PC-3 (cell line): ENCODE measurements around the gene TTF2. TPM values are rescaled to one million over a fixed set of nuclear protein-coding genes. Genes with fewer than 3 reads are reported as not detected.

ENCODE experiments used
- ATAC-seq: fragments of 200-7000 bp; cut with Tn5 transposase; 2 replicates; pipeline ENCODE4 v1.9.1; 2020; ENCODE audit warnings: mild to moderate bottlenecking, moderate library complexity
- BruUV-seq: library from RNA; stranded (reverse); fragments of 400-500 nt; replicated peaks from 2 replicates; lab custom pipeline; 2021; lab: Mats Ljungman, UMichigan
- CTCF ChIA-PET: fragments of 300-600 bp; sonication (Branson Sonifier 250); formaldehyde crosslinking; loops from one replicate; lab custom pipeline; 2022; ENCODE audit warnings: antibody characterized with exemption; lab: Charles Lee
- POLR2A ChIA-PET: fragments of 300-600 bp; sonication (Branson Sonifier 250); formaldehyde crosslinking; loops from one replicate; lab custom pipeline; 2022; ENCODE audit warnings: antibody characterized with exemption; ENCODE audit not compliant: unreplicated experiment; lab: Charles Lee
- DNase-seq: peaks from one replicate; pipeline ENCODE4 v3.0.0-alpha.2; 2015
- H2AFZ ChIP-seq: fragments of 300-600 bp; sonication (generic); 2 replicates; pipeline ENCODE4 v1.6.0; 2016; ENCODE audit warnings: antibody characterized with exemption, low read length
- H3F3A ChIP-seq: fragments of 300-600 bp; sonication (generic); one replicate; pipeline ENCODE4 v1.6.0; 2017; ENCODE audit warnings: antibody characterized with exemption, low read length, control low read depth, mild to moderate bottlenecking; ENCODE audit not compliant: unreplicated experiment
- H3K27ac ChIP-seq: fragments of 300-600 bp; sonication (generic); 2 replicates; pipeline ENCODE4 v1.5.1; 2016; ENCODE audit warnings: mild to moderate bottlenecking, low read length
- H3K27me3 ChIP-seq: fragments of 300-600 bp; sonication (generic); 2 replicates; pipeline ENCODE4 v1.6.1; 2016; ENCODE audit warnings: low read length, mixed read lengths
- H3K36me3 ChIP-seq: fragments of 300-600 bp; sonication (generic); 2 replicates; pipeline ENCODE4 v1.6.1; 2016; ENCODE audit warnings: low read depth, mixed run types, low read length, mixed read lengths
- H3K4me1 ChIP-seq: fragments of 300-600 bp; sonication (generic); 2 replicates; pipeline ENCODE4 v1.5.1; 2016; ENCODE audit warnings: low read length; ENCODE audit not compliant: insufficient read depth
- H3K4me2 ChIP-seq: fragments of 300-600 bp; sonication (generic); 2 replicates; pipeline ENCODE4 v1.6.0; 2016; ENCODE audit warnings: low read length
- H3K4me3 ChIP-seq: fragments of 300-600 bp; sonication (generic); 2 replicates; pipeline ENCODE4 v1.5.1; 2016; ENCODE audit warnings: mild to moderate bottlenecking, low read length, mixed read lengths
- H3K79me2 ChIP-seq: fragments of 300-600 bp; sonication (generic); 2 replicates; pipeline ENCODE4 v1.6.1; 2017; ENCODE audit warnings: low read length, mixed read lengths
- H3K9ac ChIP-seq: fragments of 300-600 bp; sonication (generic); 2 replicates; pipeline ENCODE4 v1.6.0; 2016; ENCODE audit warnings: mild to moderate bottlenecking, low read length
- H3K9me2 ChIP-seq: fragments of 300-600 bp; sonication (generic); replicated peaks from 2 replicates; pipeline ENCODE4 v1.6.1; 2016; ENCODE audit warnings: mixed run types, low read length, mixed read lengths
- H3K9me3 ChIP-seq: fragments of 300-600 bp; sonication (generic); 2 replicates; pipeline ENCODE4 v1.6.1; 2016; ENCODE audit warnings: low read length, mixed read lengths
- H4K20me1 ChIP-seq: fragments of 300-600 bp; sonication (generic); 2 replicates; pipeline ENCODE4 v1.6.1; 2016; ENCODE audit warnings: low read length, mixed read lengths
- EZH2 ChIP-seq: fragments of 300-600 bp; sonication (generic); IDR thresholded peaks from one replicate; pipeline ENCODE4 v1.6.1; 2017; ENCODE audit warnings: antibody characterized with exemption, mild to moderate bottlenecking, low read length; ENCODE audit not compliant: unreplicated experiment
- EZH2phosphoT487 ChIP-seq: fragments of 300-600 bp; sonication (generic); IDR thresholded peaks from 2 replicates; pipeline ENCODE4 v1.6.1; 2018; ENCODE audit warnings: mild to moderate bottlenecking, antibody characterized with exemption, low read length, borderline replicate concordance
- intact Hi-C: fragments of 100-400 bp; cut with micrococcal nuclease; formaldehyde crosslinking; loops from 2 replicates; pipeline ENCODE4 v1.9.0; 2023
- total RNA-seq: library from RNA; depleted of rRNA; stranded (reverse); fragments of >200 nt; gene quantifications from 2 replicates; pipeline ENCODE4 v1.2.3, GENCODE V29; 2014
- TF ChIP-seq, protein P1 (sequence below): fragments of 300-600 bp; sonication (generic); conservative IDR thresholded peaks from 2 replicates; pipeline ENCODE4 v1.5.1; 2017; ENCODE audit warnings: antibody characterized with exemption, low read depth, mild to moderate bottlenecking, low read length

Gene TTF2
- total RNA-seq, 1 experiment from 2014 or later = 25.1 TPM

DNA sequence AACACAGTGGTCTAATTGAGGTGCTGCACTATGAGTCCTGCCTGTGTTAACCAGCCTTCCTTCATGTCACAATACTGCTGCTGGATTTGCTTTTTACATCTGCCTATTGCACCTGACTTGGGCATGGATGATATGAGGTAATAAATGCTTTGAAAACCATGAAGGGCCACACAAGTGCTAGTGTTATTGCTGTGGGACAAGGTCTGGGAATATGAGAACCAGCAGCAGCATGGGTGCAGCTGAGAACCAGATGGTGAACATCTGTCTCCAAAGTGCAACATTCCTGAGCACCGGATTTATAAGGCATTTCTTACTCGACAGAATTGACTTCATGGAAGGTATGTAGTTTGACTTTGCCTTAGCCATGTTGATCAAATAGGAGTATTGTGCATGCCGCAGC lies 44.9 kb downstream of the TTF2 start:
- H3K4me3 ChIP-seq = no peak overlapping the region
- no peak overlapping the region for H2AFZ ChIP-seq
- no peaks in the 10 kb centered on the region for H4K20me1 ChIP-seq
- CTCF ChIA-PET = no interaction called here
- POLR2A ChIA-PET = no interaction called here
- H3K4me1 ChIP-seq = peaks cover 7% of the 10 kb centered on the region
- no peak overlapping the region for H3K9ac ChIP-seq
- no peaks in the 10 kb centered on the region for H3K9me2 ChIP-seq
- H3K4me2 ChIP-seq = no peak overlapping the region
- TF ChIP-seq, protein P1, sequence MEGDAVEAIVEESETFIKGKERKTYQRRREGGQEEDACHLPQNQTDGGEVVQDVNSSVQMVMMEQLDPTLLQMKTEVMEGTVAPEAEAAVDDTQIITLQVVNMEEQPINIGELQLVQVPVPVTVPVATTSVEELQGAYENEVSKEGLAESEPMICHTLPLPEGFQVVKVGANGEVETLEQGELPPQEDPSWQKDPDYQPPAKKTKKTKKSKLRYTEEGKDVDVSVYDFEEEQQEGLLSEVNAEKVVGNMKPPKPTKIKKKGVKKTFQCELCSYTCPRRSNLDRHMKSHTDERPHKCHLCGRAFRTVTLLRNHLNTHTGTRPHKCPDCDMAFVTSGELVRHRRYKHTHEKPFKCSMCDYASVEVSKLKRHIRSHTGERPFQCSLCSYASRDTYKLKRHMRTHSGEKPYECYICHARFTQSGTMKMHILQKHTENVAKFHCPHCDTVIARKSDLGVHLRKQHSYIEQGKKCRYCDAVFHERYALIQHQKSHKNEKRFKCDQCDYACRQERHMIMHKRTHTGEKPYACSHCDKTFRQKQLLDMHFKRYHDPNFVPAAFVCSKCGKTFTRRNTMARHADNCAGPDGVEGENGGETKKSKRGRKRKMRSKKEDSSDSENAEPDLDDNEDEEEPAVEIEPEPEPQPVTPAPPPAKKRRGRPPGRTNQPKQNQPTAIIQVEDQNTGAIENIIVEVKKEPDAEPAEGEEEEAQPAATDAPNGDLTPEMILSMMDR = no peak
- TF ChIP-seq EZH2 = no peak
- no peak for TF ChIP-seq EZH2phosphoT487
- H3K27ac ChIP-seq = no peak overlapping the region
- intact Hi-C loops = no loop called here
- no peaks in the 10 kb centered on the region for H3K9me3 ChIP-seq
- peaks cover 33% of the 10 kb centered on the region; the same call in 1 of the 2 replicates for H3K36me3 ChIP-seq
- DNase-seq (no peak), ATAC-seq (no peak)
- no peaks in the 10 kb centered on the region for H3F3A ChIP-seq
- H3K79me2 ChIP-seq = no peaks in the 10 kb centered on the region
- no peaks in the 10 kb centered on the region for H3K27me3 ChIP-seq
- no TSS peak for BruUV-seq

DNA sequence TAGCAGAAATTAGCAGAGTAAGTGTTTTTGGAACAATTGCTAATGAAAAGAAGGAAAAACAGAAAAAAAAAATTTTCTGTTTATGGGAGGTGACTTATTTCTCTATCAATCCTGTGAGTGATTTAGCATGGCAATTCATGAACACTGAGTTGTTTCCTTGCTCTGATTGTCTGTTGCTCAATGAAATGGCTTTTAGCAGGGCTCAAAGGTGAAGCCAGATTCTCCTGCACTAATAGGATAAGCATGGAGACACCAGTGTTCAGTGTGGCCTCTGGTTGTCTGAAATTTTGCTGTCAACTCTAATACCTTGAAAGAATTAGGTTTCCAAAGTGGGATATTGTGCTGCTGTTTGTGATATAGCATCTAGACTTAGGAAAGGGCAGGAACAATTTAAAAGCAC lies 45.6 kb downstream of the TTF2 start:
- Histone ChIP-seq H3K4me2 (no peak overlapping the region), H3F3A (no peaks in the 10 kb centered on the region), H3K27me3 (no peaks in the 10 kb centered on the region), H3K9ac (no peak overlapping the region), H3K9me3 (no peaks in the 10 kb centered on the region), H3K9me2 (no peaks in the 10 kb centered on the region), H4K20me1 (no peaks in the 10 kb centered on the region), H3K79me2 (no peaks in the 10 kb centered on the region), H3K36me3 (peaks cover 29% of the 10 kb centered on the region; the same call in 1 of the 2 replicates), H3K4me3 (no peak overlapping the region), H2AFZ (no peak overlapping the region), H3K4me1 (peaks cover 14% of the 10 kb centered on the region), H3K27ac (no peak overlapping the region)
- no TSS peak for BruUV-seq
- intact Hi-C loops = no loop called here
- CTCF ChIA-PET = no interaction called here
- no peak for ATAC-seq
- DNase-seq = no peak
- TF ChIP-seq, protein P1 = no peak
- TF ChIP-seq EZH2 = no peak
- no peak for TF ChIP-seq EZH2phosphoT487
- POLR2A ChIA-PET = no interaction called here

GRCh38 chr1:117106478-117106877 lies 46.4 kb downstream of the TTF2 start:
- TF ChIP-seq EZH2 (no peak), EZH2phosphoT487 (no peak)
- TF ChIP-seq, protein P1 = no peak
- Histone ChIP-seq H3K4me1 (peaks cover 21% of the 10 kb centered on the region), H3K4me2 (no peak overlapping the region), H3K9me2 (no peaks in the 10 kb centered on the region), H3K27me3 (no peaks in the 10 kb centered on the region), H3K79me2 (no peaks in the 10 kb centered on the region), H3F3A (no peaks in the 10 kb centered on the region), H4K20me1 (0 out of 2 replicates have a peak, but pooled peaks cover 4% of the 10 kb centered on the region), H3K9ac (no peak overlapping the region), H3K27ac (no peak overlapping the region), H2AFZ (no peak overlapping the region), H3K4me3 (no peak overlapping the region), H3K36me3 (peaks cover 26% of the 10 kb centered on the region; the same call in 1 of the 2 replicates), H3K9me3 (no peaks in the 10 kb centered on the region)
- no peak for DNase-seq
- CTCF ChIA-PET = no interaction called here
- no TSS peak for BruUV-seq
- ATAC-seq = no peak
- POLR2A ChIA-PET = no interaction called here
- intact Hi-C loops = no loop called here
